HEK293 (cell line): ENCODE data around the gene DPYSL5.

ENCODE experiments used
- CTCF ChIA-PET: fragments of 350-600 bp; formaldehyde crosslinking; extraction: SDS; loops from one replicate; lab custom pipeline; 2021; ENCODE audit warnings: antibody characterized with exemption; lab: Yijun Ruan, JAX
- POLR2A ChIA-PET: fragments of 300-600 bp; formaldehyde crosslinking; extraction: SDS; loops from one replicate; lab custom pipeline; 2020; ENCODE audit warnings: antibody characterized with exemption, inconsistent platforms; lab: Yijun Ruan, JAX
- H3K27ac ChIP-seq: fragments of 200-500 bp; sonication (Bioruptor generic); 2 replicates; pipeline ENCODE4 v1.5.1; 2014; ENCODE audit warnings: low read depth, low read length, control low read depth, inconsistent platforms; ENCODE audit errors: extremely low read depth
- H3K36me3 ChIP-seq, 2 experiments: fragments of 200-500 bp in 1 of 2; sonication (Bioruptor generic) in 1 of 2; 1 replicate in 1 of 2; 2 replicates in 1 of 2; pipeline ENCODE4 v1.5.1; 2014 to 2017; ENCODE audit warnings: inconsistent platforms in 2 of 2, low read length in 2 of 2; ENCODE audit not compliant: control insufficient read depth in 2 of 2, insufficient read depth in 1 of 2
- H3K4me1 ChIP-seq: fragments of 200-500 bp; sonication (Bioruptor generic); 2 replicates; pipeline ENCODE4 v1.5.1; 2014; ENCODE audit warnings: mild to moderate bottlenecking, low read length, inconsistent platforms; ENCODE audit not compliant: control insufficient read depth, insufficient read depth
- H3K4me3 ChIP-seq: 2 replicates; pipeline ENCODE4 v1.5.1; 2011; ENCODE audit warnings: low read depth, mild to moderate bottlenecking, control low read depth, low read length, moderate library complexity
- H3K9me3 ChIP-seq: fragments of 200-500 bp; sonication (Bioruptor generic); 2 replicates; pipeline ENCODE4 v1.5.1; 2014; ENCODE audit warnings: low read depth, low read length, inconsistent platforms; ENCODE audit not compliant: control insufficient read depth, insufficient read depth
- BCL6B ChIP-seq: fragments of 450-650 bp; formaldehyde crosslinking; IDR thresholded peaks from 2 replicates; pipeline ENCODE4 v1.5.1; 2017; ENCODE audit warnings: missing biosample characterization, missing genetic modification characterization
- GFI1B ChIP-seq: fragments of 450-650 bp; formaldehyde crosslinking; IDR thresholded peaks from 2 replicates; pipeline ENCODE4 v1.5.1; 2016; ENCODE audit warnings: missing biosample characterization, missing genetic modification characterization
- KLF7 ChIP-seq: fragments of 450-650 bp; formaldehyde crosslinking; IDR thresholded peaks from 2 replicates; pipeline ENCODE4 v1.5.1; 2016; ENCODE audit warnings: missing biosample characterization, missing genetic modification characterization, borderline replicate concordance
- PRDM6 ChIP-seq: fragments of 450-650 bp; formaldehyde crosslinking; IDR thresholded peaks from 2 replicates; pipeline ENCODE4 v1.5.1; 2017; ENCODE audit warnings: missing biosample characterization, missing genetic modification characterization
- REPIN1 ChIP-seq: fragments of 450-650 bp; formaldehyde crosslinking; IDR thresholded peaks from 2 replicates; pipeline ENCODE4 v1.5.1; 2017; ENCODE audit warnings: missing biosample characterization, missing genetic modification characterization, low read depth
- SCRT2 ChIP-seq: fragments of 450-650 bp; formaldehyde crosslinking; IDR thresholded peaks from 2 replicates; pipeline ENCODE4 v1.5.1; 2016; ENCODE audit warnings: missing biosample characterization, missing genetic modification characterization
- SP3 ChIP-seq: fragments of 450-650 bp; formaldehyde crosslinking; IDR thresholded peaks from 2 replicates; pipeline ENCODE4 v1.5.1; 2016; ENCODE audit warnings: missing biosample characterization, missing genetic modification characterization
- TCF7L2 ChIP-seq: IDR thresholded peaks from 2 replicates; pipeline ENCODE4 v1.6.1; 2011; ENCODE audit warnings: low read depth, mild to moderate bottlenecking, inconsistent platforms, low read length, moderate library complexity, borderline replicate concordance
- TRIM28 ChIP-seq: IDR thresholded peaks from 2 replicates; pipeline ENCODE4 v1.6.1; 2011; ENCODE audit warnings: low read length, control low read depth, borderline replicate concordance
- YY2 ChIP-seq: fragments of 450-650 bp; formaldehyde crosslinking; IDR thresholded peaks from 2 replicates; pipeline ENCODE4 v1.5.1; 2016; ENCODE audit warnings: missing biosample characterization, missing genetic modification characterization
- ZBTB1 ChIP-seq: fragments of 450-650 bp; formaldehyde crosslinking; IDR thresholded peaks from 2 replicates; pipeline ENCODE4 v1.5.1; 2016; ENCODE audit warnings: missing biosample characterization, missing genetic modification characterization
- ZBTB26 ChIP-seq: fragments of 450-650 bp; formaldehyde crosslinking; optimal IDR thresholded peaks from 2 replicates; pipeline ENCODE3; 2016; ENCODE audit warnings: missing biosample characterization, mild to moderate bottlenecking, missing genetic modification characterization
- ZFP41 ChIP-seq: fragments of 450-650 bp; formaldehyde crosslinking; IDR thresholded peaks from 2 replicates; pipeline ENCODE4 v1.5.1; 2016; ENCODE audit warnings: missing biosample characterization, missing genetic modification characterization, borderline replicate concordance
- ZNF239 ChIP-seq: fragments of 450-650 bp; formaldehyde crosslinking; IDR thresholded peaks from 2 replicates; pipeline ENCODE4 v1.5.1; 2016; ENCODE audit warnings: missing biosample characterization, missing genetic modification characterization
- ZNF404 ChIP-seq: fragments of 450-650 bp; formaldehyde crosslinking; IDR thresholded peaks from 2 replicates; pipeline ENCODE4 v1.5.1; 2017; ENCODE audit warnings: missing biosample characterization, missing genetic modification characterization
- ZNF433 ChIP-seq: fragments of 450-650 bp; formaldehyde crosslinking; IDR thresholded peaks from 2 replicates; pipeline ENCODE4 v1.5.1; 2016; ENCODE audit warnings: missing biosample characterization, missing genetic modification characterization, low read depth
- ZNF513 ChIP-seq: fragments of 450-650 bp; IDR thresholded peaks from 2 replicates; pipeline ENCODE4 v1.5.1; 2018; ENCODE audit warnings: missing biosample characterization, missing genetic modification characterization
- ZNF514 ChIP-seq: fragments of 450-650 bp; formaldehyde crosslinking; IDR thresholded peaks from 2 replicates; pipeline ENCODE4 v1.5.1; 2016; ENCODE audit warnings: missing biosample characterization, missing genetic modification characterization
- ZNF555 ChIP-seq: fragments of 450-650 bp; formaldehyde crosslinking; conservative IDR thresholded peaks from 2 replicates; pipeline ENCODE4 v1.5.1; 2017; ENCODE audit warnings: missing biosample characterization, mild to moderate bottlenecking, missing genetic modification characterization, inconsistent platforms
- ZNF600 ChIP-seq: fragments of 450-650 bp; formaldehyde crosslinking; IDR thresholded peaks from 2 replicates; pipeline ENCODE4 v1.5.1; 2016; ENCODE audit warnings: missing biosample characterization, missing genetic modification characterization
- ZNF654 ChIP-seq: fragments of 450-650 bp; formaldehyde crosslinking; IDR thresholded peaks from 2 replicates; pipeline ENCODE4 v1.5.1; 2016; ENCODE audit warnings: low read depth, missing biosample characterization, missing genetic modification characterization
- ZNF660 ChIP-seq: fragments of 450-650 bp; IDR thresholded peaks from 2 replicates; pipeline ENCODE4 v1.5.1; 2018; ENCODE audit warnings: missing biosample characterization, mild to moderate bottlenecking, missing genetic modification characterization
- ZNF670 ChIP-seq: fragments of 450-650 bp; formaldehyde crosslinking; IDR thresholded peaks from 2 replicates; pipeline ENCODE4 v1.5.1; 2016; ENCODE audit warnings: missing biosample characterization, missing genetic modification characterization, low read depth
- ZNF704 ChIP-seq: fragments of 450-650 bp; formaldehyde crosslinking; IDR thresholded peaks from 2 replicates; pipeline ENCODE4 v1.5.1; 2016; ENCODE audit warnings: missing biosample characterization, missing genetic modification characterization
- ZNF830 ChIP-seq: fragments of 450-650 bp; IDR thresholded peaks from 2 replicates; pipeline ENCODE4 v1.5.0; 2018; ENCODE audit warnings: missing biosample characterization, missing genetic modification characterization, low read depth, mild to moderate bottlenecking, moderate library complexity
- ZNF843 ChIP-seq: fragments of 450-650 bp; formaldehyde crosslinking; IDR thresholded peaks from 2 replicates; pipeline ENCODE4 v1.5.1; 2016; ENCODE audit warnings: missing biosample characterization, missing genetic modification characterization
- ZSCAN4 ChIP-seq: fragments of 450-650 bp; formaldehyde crosslinking; IDR thresholded peaks from 2 replicates; pipeline ENCODE4 v1.5.1; 2017; ENCODE audit warnings: missing biosample characterization, missing genetic modification characterization

DPYSL5 gene

GRCh38 chr2:26801796-26802195 lies 46.1 kb upstream of the DPYSL5 start:
- Histone ChIP-seq H3K4me1 (no peaks in the 10 kb centered on the region), H3K27ac (no peak overlapping the region), H3K9me3 (no peaks in the 10 kb centered on the region), H3K36me3 (peaks cover 11 to 24% of the 10 kb centered on the region in 2 experiments), H3K4me3 (no peak overlapping the region)
- POLR2A ChIA-PET, result no interaction called here
- CTCF ChIA-PET, result no interaction called here
- TF ChIP-seq ZNF830 (tag by site-specific recombination) (no peak), ZNF239 (tag by site-specific recombination) (no peak), REPIN1 (tag by site-specific recombination) (no peak), PRDM6 (tag by site-specific recombination) (no peak), ZBTB26 (tag by site-specific recombination) (no peak), ZNF433 (no peak), ZNF670 (tag by site-specific recombination) (no peak), ZNF404 (tag by site-specific recombination) (no peak), GFI1B (no peak), ZBTB1 (tag by site-specific recombination) (no peak), ZNF660 (tag by site-specific recombination) (no peak), ZNF704 (no peak)

GRCh38 chr2:26805241-26805676 lies 42.7 kb upstream of the DPYSL5 start:
- POLR2A ChIA-PET, result no interaction called here
- Histone ChIP-seq H3K4me1 (no peaks in the 10 kb centered on the region), H3K9me3 (no peaks in the 10 kb centered on the region), H3K36me3 (peaks cover 0 to 9% of the 10 kb centered on the region in 2 experiments; a peak in 2 of 3 replicates), H3K27ac (no peak overlapping the region), H3K4me3 (no peak overlapping the region)
- CTCF ChIA-PET, result no interaction called here
- TF ChIP-seq ZNF843 (tag by site-specific recombination) (no peak), BCL6B (no peak), ZBTB26 (tag by site-specific recombination) (no peak), ZNF239 (tag by site-specific recombination) (no peak), YY2 (tag by site-specific recombination) (no peak), KLF7 (tag by site-specific recombination) (no peak), ZNF514 (no peak), ZNF654 (no peak), TRIM28 (no peak), ZNF600 (tag by site-specific recombination) (no peak), SP3 (no peak), ZFP41 (tag by site-specific recombination) (no peak), SCRT2 (tag by site-specific recombination) (no peak), ZNF513 (tag by site-specific recombination) (no peak), ZSCAN4 (tag by site-specific recombination) (no peak), ZNF555 (no peak), TCF7L2 (no peak)
